IMR-90 (cell line): ENCODE results near the gene RPS6KL1. TPM values are rescaled to one million over a fixed set of nuclear protein-coding genes. Genes with fewer than 3 reads are reported as not detected.

Experiments used
- ATAC-seq: fragments of 200-7000 bp; cut with Tn5 transposase; 2 replicates; pipeline ENCODE4 v1.9.1; 2020; ENCODE audit warnings: low read depth, mild to moderate bottlenecking, moderate library complexity
- BruUV-seq: library from RNA; stranded (reverse); fragments of 400-500 nt; replicated peaks from 2 replicates; lab custom pipeline; 2021; lab: Mats Ljungman, UMichigan
- CTCF ChIA-PET: fragments of 300-600 bp; formaldehyde crosslinking; extraction: SDS; loops from one replicate; lab custom pipeline; 2021; ENCODE audit warnings: antibody characterized with exemption; lab: Yijun Ruan, JAX
- POLR2A ChIA-PET: fragments of 300-600 bp; sonication (Branson Sonifier 250); formaldehyde crosslinking; loops from one replicate; lab custom pipeline; 2022; ENCODE audit warnings: antibody characterized with exemption; ENCODE audit not compliant: unreplicated experiment; lab: Charles Lee
- DNase-seq: peaks from one replicate; pipeline ENCODE4 v3.0.0; 2013
- H2AFZ ChIP-seq: replicated peaks from 2 replicates; pipeline ENCODE3; 2013; ENCODE audit warnings: low read length, mild to moderate bottlenecking; ENCODE audit not compliant: poor library complexity
- H2AK5ac ChIP-seq: 2 replicates; pipeline ENCODE4 v1.6.1; 2013; ENCODE audit warnings: low read depth, low read length, inconsistent platforms
- H2AK9ac ChIP-seq: replicated peaks from 2 replicates; pipeline ENCODE3; 2013; ENCODE audit warnings: mild to moderate bottlenecking, low read depth, low read length, moderate library complexity; ENCODE audit not compliant: poor library complexity
- H2BK120ac ChIP-seq: 2 replicates; pipeline ENCODE4 v1.6.1; 2013; ENCODE audit warnings: low read depth, low read length, inconsistent platforms
- H2BK15ac ChIP-seq: 3 replicates; pipeline ENCODE4 v1.6.1; 2013; ENCODE audit warnings: low read depth, low read length, inconsistent platforms
- H2BK20ac ChIP-seq: 2 replicates; pipeline ENCODE4 v1.6.1; 2013; ENCODE audit warnings: low read depth, mild to moderate bottlenecking, inconsistent platforms, low read length, moderate library complexity
- H2BK5ac ChIP-seq: 2 replicates; pipeline ENCODE4 v1.6.1; 2013; ENCODE audit warnings: mild to moderate bottlenecking, low read depth, low read length, inconsistent platforms; ENCODE audit not compliant: poor library complexity, severe bottlenecking
- H3K14ac ChIP-seq: replicated peaks from 2 replicates; pipeline ENCODE4 v1.6.1; 2013; ENCODE audit warnings: low read depth, low read length, inconsistent platforms
- H3K18ac ChIP-seq: 2 replicates; pipeline ENCODE4 v1.6.1; 2013; ENCODE audit warnings: low read depth, low read length, control low read depth
- H3K23ac ChIP-seq: 2 replicates; pipeline ENCODE4 v1.6.1; 2013; ENCODE audit warnings: low read depth, low read length, inconsistent platforms
- H3K27ac ChIP-seq: 2 replicates; pipeline ENCODE4 v1.5.1; 2013; ENCODE audit warnings: mild to moderate bottlenecking, control low read depth, low read length; ENCODE audit not compliant: insufficient read depth
- H3K27me3 ChIP-seq: 2 replicates; pipeline ENCODE4 v1.6.1; 2013; ENCODE audit warnings: low read length; ENCODE audit not compliant: control insufficient read depth, insufficient read depth
- H3K36me3 ChIP-seq: 2 replicates; pipeline ENCODE4 v1.6.1; 2013; ENCODE audit warnings: low read length, mixed read lengths; ENCODE audit not compliant: control insufficient read depth, insufficient read depth
- H3K4ac ChIP-seq: 2 replicates; pipeline ENCODE4 v1.6.1; 2013; ENCODE audit warnings: low read depth, low read length, inconsistent platforms
- H3K4me1 ChIP-seq: 2 replicates; pipeline ENCODE4 v1.6.1; 2013; ENCODE audit warnings: low read length, mixed read lengths; ENCODE audit not compliant: control insufficient read depth, insufficient read depth
- H3K4me2 ChIP-seq: 2 replicates; pipeline ENCODE4 v1.6.1; 2013; ENCODE audit warnings: low read depth, mild to moderate bottlenecking, control low read depth, low read length, moderate library complexity
- H3K4me3 ChIP-seq: 2 replicates; pipeline ENCODE4 v1.5.1; 2013; ENCODE audit warnings: low read depth, mild to moderate bottlenecking, control low read depth, low read length, moderate library complexity; ENCODE audit not compliant: insufficient read depth
- H3K56ac ChIP-seq: 2 replicates; pipeline ENCODE4 v1.6.1; 2013; ENCODE audit warnings: low read length, inconsistent platforms; ENCODE audit not compliant: insufficient read depth; ENCODE audit errors: extremely low read depth
- H3K79me1 ChIP-seq, 2 experiments: 2 replicates each; pipeline ENCODE4 v1.6.1; 2013; ENCODE audit warnings: low read length in 2 of 2, inconsistent platforms in 1 of 2, low read depth in 1 of 2
- H3K9ac ChIP-seq: 2 replicates; pipeline ENCODE4 v1.6.1; 2013; ENCODE audit warnings: low read depth, low read length, control low read depth
- H3K9me1 ChIP-seq: 2 replicates; pipeline ENCODE4 v1.6.1; 2013; ENCODE audit warnings: low read length, inconsistent platforms; ENCODE audit not compliant: insufficient read depth
- H3K9me3 ChIP-seq: 2 replicates; pipeline ENCODE4 v1.6.1; 2013; ENCODE audit warnings: low read length; ENCODE audit not compliant: control insufficient read depth, insufficient read depth
- H4K20me1 ChIP-seq: 2 replicates; pipeline ENCODE4 v1.6.1; 2013; ENCODE audit warnings: low read length, inconsistent platforms; ENCODE audit not compliant: insufficient read depth
- H4K5ac ChIP-seq: 2 replicates; pipeline ENCODE4 v1.6.1; 2013; ENCODE audit warnings: mild to moderate bottlenecking, low read depth, low read length, control low read depth
- H4K8ac ChIP-seq, 2 experiments: 2 replicates each; pipeline ENCODE4 v1.6.1; 2013; ENCODE audit warnings: low read depth in 2 of 2, low read length in 2 of 2, control low read depth in 1 of 2, inconsistent platforms in 1 of 2
- H4K91ac ChIP-seq: 2 replicates; pipeline ENCODE4 v1.6.1; 2013; ENCODE audit warnings: low read depth, low read length, inconsistent platforms; ENCODE audit not compliant: insufficient read depth
- BHLHE40 ChIP-seq: fragments of 150-350 bp; IDR thresholded peaks from 2 replicates; pipeline ENCODE4 v1.6.1; 2016; ENCODE audit warnings: mild to moderate bottlenecking, low read depth, low read length
- CEBPB ChIP-seq: IDR thresholded peaks from 2 replicates; pipeline ENCODE4 v1.6.1; 2012; ENCODE audit warnings: low read depth, low read length, improper control_type of control experiment
- CHD1 ChIP-seq: IDR thresholded peaks from 2 replicates; pipeline ENCODE4 v1.6.1; 2012; ENCODE audit warnings: low read depth, low read length, improper control_type of control experiment
- FOS ChIP-seq: fragments of 150-350 bp; IDR thresholded peaks from 2 replicates; pipeline ENCODE4 v1.6.1; 2016; ENCODE audit warnings: low read depth, low read length
- MAFK ChIP-seq: IDR thresholded peaks from 2 replicates; pipeline ENCODE4 v1.6.1; 2012; ENCODE audit warnings: low read depth, low read length, improper control_type of control experiment
- MAZ ChIP-seq: IDR thresholded peaks from 2 replicates; pipeline ENCODE4 v1.6.1; 2012; ENCODE audit warnings: low read depth, mild to moderate bottlenecking, low read length, improper control_type of control experiment, moderate library complexity, borderline replicate concordance
- MXI1 ChIP-seq: IDR thresholded peaks from 2 replicates; pipeline ENCODE4 v1.6.1; 2012; ENCODE audit warnings: low read depth, mild to moderate bottlenecking, low read length, moderate library complexity, borderline replicate concordance
- NFE2L2 ChIP-seq: fragments of 150-350 bp; IDR thresholded peaks from 2 replicates; pipeline ENCODE4 v1.6.1; 2016; ENCODE audit warnings: low read depth, mild to moderate bottlenecking, low read length
- POLR2A ChIP-seq: IDR thresholded peaks from 2 replicates; pipeline ENCODE4 v1.6.1; 2012; ENCODE audit warnings: mild to moderate bottlenecking, low read depth, low read length
- RAD21 ChIP-seq: IDR thresholded peaks from 2 replicates; pipeline ENCODE4 v1.6.1; 2012; ENCODE audit warnings: low read length, improper control_type of control experiment
- RCOR1 ChIP-seq: IDR thresholded peaks from 2 replicates; pipeline ENCODE4 v1.6.1; 2012; ENCODE audit warnings: mild to moderate bottlenecking, low read length, improper control_type of control experiment; ENCODE audit not compliant: insufficient replicate concordance
- RFX5 ChIP-seq: IDR thresholded peaks from 2 replicates; pipeline ENCODE4 v1.8.0; 2012; ENCODE audit warnings: low read depth, mild to moderate bottlenecking, low read length, moderate library complexity
- SMC3 ChIP-seq: fragments of 150-350 bp; IDR thresholded peaks from 2 replicates; pipeline ENCODE4 v1.6.1; 2016; ENCODE audit warnings: low read depth, mild to moderate bottlenecking, antibody characterized with exemption, low read length, moderate library complexity
- WGBS, 2 experiments: methylation state at CpG; one replicate each; pipeline versions ENCODE4 v1.1.5 to v1.1.7; 2013; ENCODE audit warnings: missing lambda C conversion rate in 2 of 2; ENCODE audit not compliant: insufficient read length in 1 of 2; ENCODE audit errors: extremely low coverage in 2 of 2; 5-methylcytosine and 5-hydroxymethylcytosine counted together
- dilution Hi-C: fragments of 300-500 bp; cut with HindIII; formaldehyde crosslinking; loops from one replicate; pipeline ENCODE4 v1.14.3; 2018; ENCODE audit warnings: low sequenced_read_pairs; ENCODE audit not compliant: unreplicated experiment
- in situ Hi-C: fragments of 300-500 bp; cut with MboI; formaldehyde crosslinking; loops from 3 replicates; pipeline ENCODE4 v1.14.3; 2019; ENCODE audit warnings: low sequenced_read_pairs, inconsistent platforms, mixed read lengths
- intact Hi-C: fragments of 100-400 bp; cut with micrococcal nuclease; formaldehyde crosslinking; loops from 2 replicates; pipeline ENCODE4 v1.10.0; 2022
- polyA plus RNA-seq, 3 experiments: library from polyadenylated mRNA; depleted of rRNA; stranded (reverse); fragments of >200 nt; gene quantifications; 2 replicates each; pipeline ENCODE4 v1.2.3, GENCODE V29; 2012; ENCODE audit warnings: low replicate concordance in 1 of 3
- total RNA-seq: library from RNA; depleted of rRNA; stranded (reverse); fragments of >200 nt; gene quantifications from 2 replicates; pipeline ENCODE4 v1.2.3, GENCODE V29; 2012
- TF ChIP-seq, protein P1 (sequence below): fragments of 150-350 bp; IDR thresholded peaks from 2 replicates; pipeline ENCODE4 v1.6.1; 2017; ENCODE audit warnings: mild to moderate bottlenecking, antibody characterized with exemption, low read length, low read depth
- TF ChIP-seq, protein P2 (sequence below): fragments of 150-350 bp; IDR thresholded peaks from 2 replicates; pipeline ENCODE4 v1.6.1; 2016; ENCODE audit warnings: low read depth, mild to moderate bottlenecking, low read length, moderate library complexity, borderline replicate concordance
- TF ChIP-seq, protein P3 (sequence below): conservative IDR thresholded peaks from 2 replicates; pipeline ENCODE4 v1.5.1; 2012; ENCODE audit warnings: mild to moderate bottlenecking, low read depth, low read length, improper control_type of control experiment

RPS6KL1 gene
- total and polyA plus RNA-seq, 2 of the 4 experiments (the other 2 are of a cell fraction) = 0.72 to 1.7 TPM

DNA sequence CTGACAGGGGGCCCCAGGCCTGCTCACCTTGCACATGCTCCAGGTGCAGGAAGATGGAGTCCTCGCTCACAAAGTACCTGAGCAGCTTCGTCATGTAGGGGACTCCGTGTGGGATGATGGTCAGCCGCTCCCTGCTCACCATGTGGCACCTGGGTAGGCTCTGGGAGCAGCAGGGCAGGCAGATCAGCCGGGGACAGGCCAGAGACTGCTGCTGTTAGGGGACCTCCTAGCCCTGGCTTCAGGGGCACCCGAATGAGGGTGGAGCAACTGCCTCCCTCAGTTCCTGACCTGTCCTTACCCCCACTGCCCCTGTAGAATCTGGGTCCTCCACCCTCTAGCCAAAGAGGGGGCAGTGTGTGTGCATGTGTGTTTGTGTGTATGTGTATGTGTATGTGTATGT, 11.8 kb downstream of the RPS6KL1 start:
- no peak for DNase-seq
- TF ChIP-seq MXI1 (no peak), RAD21 (no peak), MAFK (no peak), NFE2L2 (no peak), RFX5 (no peak), BHLHE40 (no peak), POLR2A (no peak), CHD1 (no peak), CEBPB (no peak), FOS (no peak), SMC3 (no peak), MAZ (no peak), RCOR1 (no peak)
- TF ChIP-seq, protein P1, sequence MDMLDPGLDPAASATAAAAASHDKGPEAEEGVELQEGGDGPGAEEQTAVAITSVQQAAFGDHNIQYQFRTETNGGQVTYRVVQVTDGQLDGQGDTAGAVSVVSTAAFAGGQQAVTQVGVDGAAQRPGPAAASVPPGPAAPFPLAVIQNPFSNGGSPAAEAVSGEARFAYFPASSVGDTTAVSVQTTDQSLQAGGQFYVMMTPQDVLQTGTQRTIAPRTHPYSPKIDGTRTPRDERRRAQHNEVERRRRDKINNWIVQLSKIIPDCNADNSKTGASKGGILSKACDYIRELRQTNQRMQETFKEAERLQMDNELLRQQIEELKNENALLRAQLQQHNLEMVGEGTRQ = no peak
- TF ChIP-seq, protein P2, sequence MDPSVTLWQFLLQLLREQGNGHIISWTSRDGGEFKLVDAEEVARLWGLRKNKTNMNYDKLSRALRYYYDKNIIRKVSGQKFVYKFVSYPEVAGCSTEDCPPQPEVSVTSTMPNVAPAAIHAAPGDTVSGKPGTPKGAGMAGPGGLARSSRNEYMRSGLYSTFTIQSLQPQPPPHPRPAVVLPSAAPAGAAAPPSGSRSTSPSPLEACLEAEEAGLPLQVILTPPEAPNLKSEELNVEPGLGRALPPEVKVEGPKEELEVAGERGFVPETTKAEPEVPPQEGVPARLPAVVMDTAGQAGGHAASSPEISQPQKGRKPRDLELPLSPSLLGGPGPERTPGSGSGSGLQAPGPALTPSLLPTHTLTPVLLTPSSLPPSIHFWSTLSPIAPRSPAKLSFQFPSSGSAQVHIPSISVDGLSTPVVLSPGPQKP = no peak
- TF ChIP-seq, protein P3, sequence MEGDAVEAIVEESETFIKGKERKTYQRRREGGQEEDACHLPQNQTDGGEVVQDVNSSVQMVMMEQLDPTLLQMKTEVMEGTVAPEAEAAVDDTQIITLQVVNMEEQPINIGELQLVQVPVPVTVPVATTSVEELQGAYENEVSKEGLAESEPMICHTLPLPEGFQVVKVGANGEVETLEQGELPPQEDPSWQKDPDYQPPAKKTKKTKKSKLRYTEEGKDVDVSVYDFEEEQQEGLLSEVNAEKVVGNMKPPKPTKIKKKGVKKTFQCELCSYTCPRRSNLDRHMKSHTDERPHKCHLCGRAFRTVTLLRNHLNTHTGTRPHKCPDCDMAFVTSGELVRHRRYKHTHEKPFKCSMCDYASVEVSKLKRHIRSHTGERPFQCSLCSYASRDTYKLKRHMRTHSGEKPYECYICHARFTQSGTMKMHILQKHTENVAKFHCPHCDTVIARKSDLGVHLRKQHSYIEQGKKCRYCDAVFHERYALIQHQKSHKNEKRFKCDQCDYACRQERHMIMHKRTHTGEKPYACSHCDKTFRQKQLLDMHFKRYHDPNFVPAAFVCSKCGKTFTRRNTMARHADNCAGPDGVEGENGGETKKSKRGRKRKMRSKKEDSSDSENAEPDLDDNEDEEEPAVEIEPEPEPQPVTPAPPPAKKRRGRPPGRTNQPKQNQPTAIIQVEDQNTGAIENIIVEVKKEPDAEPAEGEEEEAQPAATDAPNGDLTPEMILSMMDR = no peak
- Histone ChIP-seq H4K5ac (no peak overlapping the region), H3K36me3 (peaks cover 4% of the 10 kb centered on the region), H3K18ac (no peak overlapping the region), H4K20me1 (no peaks in the 10 kb centered on the region), H3K79me1 (no peaks in the 10 kb centered on the region), H3K9me3 (no peaks in the 10 kb centered on the region), H4K91ac (no peak overlapping the region), H4K8ac (no peak overlapping the region), H2BK120ac (no peak overlapping the region), H3K9me1 (peaks cover 3% of the 10 kb centered on the region; the same call in 1 of the 2 replicates), H2BK15ac (no peak overlapping the region), H3K27ac (no peak overlapping the region), H3K14ac (no peak overlapping the region), H3K4me2 (no peak overlapping the region), H2BK5ac (no peak overlapping the region), H3K56ac (no peak overlapping the region), H2AFZ (no peak overlapping the region), H3K23ac (no peak overlapping the region), H3K4me1 (peaks cover 1% of the 10 kb centered on the region; the same call in 1 of the 2 replicates), H2AK9ac (peak overlapping the region; percentile 24), H3K4ac (no peak overlapping the region), H3K4me3 (no peak overlapping the region), H3K9ac (no peak overlapping the region), H3K27me3 (no peaks in the 10 kb centered on the region), H2AK5ac (no peak overlapping the region), H2BK20ac (no peak overlapping the region)
- BruUV-seq = no TSS peak
- ATAC-seq = no peak
- ChIA-PET CTCF (no interaction called here), POLR2A (interaction anchor here (0.5 kb wide), 1 partner anchor 11 kb away, joined by 4 read pairs; no protein-coding TSS in a partner anchor)
- dilution Hi-C loops (no loop called here), in situ Hi-C loops (loop anchor here (5.0 to 10.0 kb wide), 2 partner anchors 166 to 394 kb away; no protein-coding TSS in a partner anchor), intact Hi-C loops (no loop called here)
- WGBS, 2 experiments = no CpG with 5 or more reads among the region's 6 CpGs
